ENCODE measurements around the gene RXYLT1. TPM values are rescaled to one million over a fixed set of nuclear protein-coding genes. Genes with fewer than 3 reads are reported as not detected.

Gene RXYLT1
- total and polyA plus RNA-seq, 2 of the 8 experiments (the other 6 are each of a cell fraction or from before 2014, with no cell fraction given): 3.8 to 10.9 TPM

GRCh38 chr12:63843721-63844390, 64.1 kb downstream of the RXYLT1 start (continued):
- TF ChIP-seq NANOG (IDR thresholded peaks at IDR 0.05; ENCODE audit: insufficient read depth, low read depth, low read length, poor library complexity, severe bottlenecking): no peak
- no peak for TF ChIP-seq E2F6 (IDR thresholded peaks at IDR 0.05)
- no peak for TF ChIP-seq FOSL1 (IDR thresholded peaks at IDR 0.05; ENCODE audit: insufficient read depth, low read depth, low read length)
- TF ChIP-seq GABPA (IDR thresholded peaks at IDR 0.05; ENCODE audit: borderline replicate concordance, insufficient read depth, low read length): 0 out of 2 replicates have a peak, but pooled peaks have one; percentile 10
- TF ChIP-seq HDAC2 (IDR thresholded peaks at IDR 0.05; ENCODE audit: borderline replicate concordance in 1 of 2, low read depth in 2 of 2, low read length in 2 of 2): 0 out of 4 replicates have a peak, but pooled peaks of 1 of the 2 experiments have one; percentile 30
- TF ChIP-seq ATF2 (IDR thresholded peaks at IDR 0.05; ENCODE audit: low read length): no peak
- TF ChIP-seq CBX5 (IDR thresholded peaks at IDR 0.05; ENCODE audit: low read depth, low read length): no peak
- TF ChIP-seq TAF1 (IDR thresholded peaks at IDR 0.05; ENCODE audit: low read depth, low read length): peak; percentile 61
- TF ChIP-seq POLR2AphosphoS5 (IDR thresholded peaks at IDR 0.05; ENCODE audit: low read depth, low read length): peak; percentile 32; the same call in 1 of the 2 replicates
- TF ChIP-seq SIRT6 (IDR thresholded peaks at IDR 0.05; ENCODE audit: low read length): no peak
- no peak for TF ChIP-seq RNF2 (IDR thresholded peaks at IDR 0.05; ENCODE audit: borderline replicate concordance, low read depth, low read length, missing control alignments, poor library complexity, severe bottlenecking)
- TF ChIP-seq CREB1 (IDR thresholded peaks at IDR 0.05): peak; percentile 68
- no peak for TF ChIP-seq NRF1 (IDR thresholded peaks at IDR 0.05; ENCODE audit: low read depth, low read length)
- 0 out of 2 replicates have a peak, but pooled peaks have one; percentile 64 for TF ChIP-seq TBP (IDR thresholded peaks at IDR 0.05; ENCODE audit: low read depth, low read length)
- peak in 1 of 2 experiments; percentile 71; a peak in 2 of 4 replicates for TF ChIP-seq SIN3A (conservative IDR thresholded peaks at IDR 0.05 in 1 of 2, IDR thresholded peaks at IDR 0.05 in 1 of 2; ENCODE audit: low read depth in 1 of 2, low read length in 2 of 2)
- no peak for TF ChIP-seq JUN (IDR thresholded peaks at IDR 0.05; ENCODE audit: low read depth, low read length)
- TF ChIP-seq SRF (IDR thresholded peaks at IDR 0.05; ENCODE audit: low read depth, low read length): no peak
- TF ChIP-seq PHF8 (conservative IDR thresholded peaks at IDR 0.05; ENCODE audit: low read depth, low read length): peak; percentile 27; the same call in 1 of the 2 replicates
- TF ChIP-seq ASH2L (IDR thresholded peaks at IDR 0.05; ENCODE audit: low read length): peak; percentile 81
- TF ChIP-seq SP1 (IDR thresholded peaks at IDR 0.05; ENCODE audit: low read depth, low read length): no peak
- TF ChIP-seq CTBP2 (IDR thresholded peaks at IDR 0.05; ENCODE audit: borderline replicate concordance, insufficient read depth, insufficient read length, low read length): no peak
